Activated CD4-positive, CD25-positive, alpha-beta regulatory T cell (primary cell): Measurements from ENCODE around the gene SEMA3D.

ENCODE experiments used
- DNase-seq, 4 experiments: peaks; one replicate each; lab custom pipeline; 2025; lab: John Stamatoyannopoulos, UW

The SEMA3D gene

DNA sequence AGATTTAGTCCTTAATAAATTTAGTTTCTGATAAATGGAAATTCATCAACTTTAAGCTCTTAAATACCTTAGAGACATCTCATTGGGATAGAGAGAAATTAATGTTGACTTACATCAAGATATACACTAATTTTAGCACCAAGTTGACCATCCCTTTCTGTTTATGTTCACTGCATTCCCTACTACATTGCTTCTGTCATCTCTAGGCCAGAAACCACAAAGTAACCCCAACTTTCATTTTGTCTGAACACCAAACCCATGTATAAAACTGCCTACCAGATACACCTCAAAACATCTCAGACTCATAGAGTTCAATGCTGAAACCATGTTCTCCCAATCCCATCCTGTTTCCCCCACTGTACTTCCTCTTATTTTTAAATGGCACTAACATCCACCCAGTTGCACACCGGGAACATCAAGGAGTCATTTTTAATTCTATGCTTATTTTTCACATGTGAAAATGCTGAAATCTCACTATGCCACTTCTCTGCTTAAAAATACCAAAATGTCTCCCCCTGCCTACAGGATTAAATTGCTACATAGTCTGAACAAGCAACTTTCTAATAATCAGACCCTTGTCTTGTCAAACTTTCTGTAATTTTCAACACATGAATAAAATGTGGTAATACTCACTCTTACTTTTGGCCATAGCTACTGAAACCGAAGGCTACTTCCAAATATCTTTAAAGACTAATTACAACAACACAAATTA lies 201.6 kb downstream of the SEMA3D start:
- DNase-seq = no peak

DNA sequence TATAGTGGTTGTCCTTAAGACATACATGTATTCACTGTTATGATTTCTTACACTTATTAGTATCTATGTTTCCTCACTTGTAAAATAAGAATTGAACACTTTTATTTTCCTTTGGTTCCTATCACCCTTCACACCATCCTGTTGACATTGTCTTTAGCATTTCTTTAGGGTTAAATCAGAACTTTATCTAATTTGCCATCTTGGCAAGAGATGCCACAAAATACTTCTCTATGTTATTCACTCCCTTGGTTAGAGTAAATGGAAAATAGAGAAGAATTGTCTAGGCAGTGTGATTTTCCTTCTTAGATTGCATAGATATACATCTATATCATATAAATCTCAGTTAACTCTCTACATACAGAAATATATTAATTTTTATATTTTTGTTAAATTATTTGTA lies 204.7 kb downstream of the SEMA3D start:
- DNase-seq = no peak

- no peak for DNase-seq
These were observed 205.5 kb downstream of the SEMA3D start for GRCh38 chr7:84981055-84981976.

DNA sequence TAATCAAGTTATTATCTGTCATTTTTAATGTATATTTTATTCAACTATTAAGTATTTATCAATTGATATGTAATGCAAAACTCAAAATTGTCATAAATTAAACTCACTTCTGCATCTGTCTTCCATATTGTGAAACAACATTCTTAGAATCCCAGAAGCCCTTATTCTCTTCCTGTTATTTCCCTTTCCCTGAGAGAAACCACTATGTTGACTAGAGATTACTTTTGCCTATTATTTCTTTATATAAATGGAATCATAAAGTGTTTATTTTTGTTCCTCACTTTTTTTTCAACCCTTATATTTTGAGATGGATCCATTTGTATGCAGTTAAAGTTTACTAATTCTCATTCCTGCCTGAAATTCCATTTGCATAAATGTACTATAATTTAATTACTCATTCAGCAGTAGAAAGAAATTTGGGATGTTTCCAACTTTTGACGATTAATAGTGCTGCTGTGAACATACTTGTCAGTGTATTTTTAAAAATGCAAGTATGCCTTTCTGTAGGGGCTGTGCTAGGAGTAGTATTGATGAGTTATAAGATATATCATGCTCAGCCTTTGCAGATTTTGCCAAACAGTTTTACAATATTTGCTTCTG lies 211.2 kb downstream of the SEMA3D start:
- DNase-seq = no peak

DNA sequence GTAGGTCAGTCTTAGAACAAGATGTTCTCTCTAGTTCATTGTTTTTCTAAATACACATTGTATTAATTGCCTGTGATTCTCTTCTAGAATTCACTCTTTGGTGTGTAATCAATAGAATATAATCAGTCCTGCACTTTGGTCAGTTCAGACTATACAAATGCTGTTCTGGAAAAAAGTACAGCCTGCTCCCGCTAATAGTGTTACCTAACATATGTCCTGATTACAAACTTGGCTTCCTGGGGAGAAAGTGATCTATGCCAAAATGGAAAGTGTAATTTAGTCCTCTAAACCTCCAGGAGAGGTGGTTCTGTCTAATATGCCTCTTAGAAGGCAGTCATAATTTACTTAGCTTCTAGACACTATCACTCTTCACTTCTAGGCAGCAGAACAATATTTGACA lies 215.5 kb downstream of the SEMA3D start:
- no peak for DNase-seq

GRCh38 chr7:84970670-84971069 lies 216.2 kb downstream of the SEMA3D start:
- DNase-seq = no peak

GRCh38 chr7:84953234-84953633 lies 233.6 kb downstream of the SEMA3D start:
- DNase-seq = no peak

GRCh38 chr7:84950836-84951235 lies 236.0 kb downstream of the SEMA3D start:
- DNase-seq = no peak

GRCh38 chr7:84949501-84949900 lies 237.4 kb downstream of the SEMA3D start:
- DNase-seq = no peak

GRCh38 chr7:84949067-84949466 lies 237.8 kb downstream of the SEMA3D start:
- DNase-seq = no peak

DNA sequence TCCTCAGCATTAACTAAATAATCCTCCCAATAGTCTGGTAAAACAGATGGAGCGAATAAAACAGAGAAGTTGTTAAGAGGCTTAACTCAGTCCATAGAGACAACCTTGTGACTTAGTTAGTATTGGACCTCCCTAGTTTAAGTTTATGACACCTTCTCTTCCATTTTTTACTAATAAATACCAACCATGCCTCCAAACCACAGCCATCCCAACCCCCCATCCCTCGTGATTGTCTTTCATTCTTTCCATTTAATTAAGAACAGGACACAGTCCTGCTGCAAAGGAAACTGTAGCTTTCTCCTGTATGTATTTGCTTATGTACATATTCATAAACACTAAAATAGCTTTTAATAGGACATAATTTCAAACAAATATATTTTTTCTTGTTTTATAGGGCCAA lies 238.2 kb downstream of the SEMA3D start:
- no peak for DNase-seq

DNA sequence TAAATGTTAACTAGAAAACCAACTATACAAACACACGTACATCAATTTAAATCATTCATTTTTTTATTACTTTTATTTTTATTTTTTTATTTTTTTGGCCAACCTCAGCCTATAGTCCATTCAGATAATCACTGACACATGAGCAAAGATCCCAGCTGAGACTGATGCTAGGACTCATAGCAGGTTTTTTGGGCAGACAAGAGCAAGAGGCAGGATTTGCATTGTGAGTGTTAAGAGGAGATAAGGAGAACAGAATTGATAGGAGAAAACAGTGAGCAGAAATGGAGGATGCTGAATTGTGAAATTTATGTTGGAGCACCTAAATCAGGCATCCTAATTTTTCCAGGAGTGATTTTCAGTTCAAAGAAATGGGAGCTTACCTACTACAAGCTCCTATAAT lies 240.3 kb downstream of the SEMA3D start:
- no peak for DNase-seq
